Umbilical cord (tissue), 2 donors: ENCODE results near the gene PIP5KL1. TPM values are rescaled to one million over a fixed set of nuclear protein-coding genes. Genes with fewer than 3 reads are reported as not detected.
A peak's percentile ranks its signal among the peaks of the same experiment; 100 is the strongest.

Experiments used
- DNase-seq: peaks from one replicate; pipeline ENCODE4 v3.0.0-alpha.2; 2015; ENCODE audit warnings: low spot score
- total RNA-seq: library from RNA; depleted of rRNA; stranded (reverse); fragments of >200 nt; gene quantifications from one replicate; pipeline ENCODE4 v1.2.3, GENCODE V29; 2014; ENCODE audit warnings: low replicate concordance; ENCODE audit not compliant: insufficient read depth

PIP5KL1 gene
- total RNA-seq, 1 donor from 2014 or later = 1.4 TPM

DNA sequence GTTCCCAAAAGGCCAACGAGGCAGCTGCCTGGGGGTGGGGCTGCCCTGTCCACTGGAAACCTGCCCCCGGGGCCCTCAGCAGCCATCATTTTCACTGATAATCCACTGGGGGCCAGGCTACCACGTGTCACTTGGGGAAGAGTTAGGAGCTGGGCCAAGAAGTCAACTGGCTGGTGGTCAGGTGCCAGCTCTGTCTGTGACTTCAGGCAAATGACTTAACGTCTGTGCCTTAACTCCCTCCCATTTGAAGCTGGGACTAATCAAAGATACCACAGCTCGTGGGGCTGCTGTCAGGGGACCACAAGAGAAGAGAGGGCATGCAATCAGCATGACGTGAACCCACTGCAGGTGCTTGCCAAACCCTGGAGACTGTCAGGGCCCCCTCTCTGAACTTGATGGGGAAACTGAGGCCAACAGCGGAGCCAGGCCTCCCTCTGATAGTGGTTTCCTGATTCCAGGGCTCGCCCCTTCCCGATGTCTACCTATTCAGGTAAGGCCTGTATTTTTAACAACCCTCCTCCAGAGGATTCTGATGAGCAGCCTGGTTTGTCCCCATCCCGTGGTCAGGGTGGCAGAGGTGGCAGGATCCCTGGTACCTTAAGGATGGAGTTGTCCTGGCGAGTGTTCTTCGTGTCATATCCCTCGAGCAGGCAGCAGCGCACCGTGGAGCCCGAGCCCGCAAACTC lies 19.4 kb upstream of the PIP5KL1 start:
- no peak for DNase-seq

DNA sequence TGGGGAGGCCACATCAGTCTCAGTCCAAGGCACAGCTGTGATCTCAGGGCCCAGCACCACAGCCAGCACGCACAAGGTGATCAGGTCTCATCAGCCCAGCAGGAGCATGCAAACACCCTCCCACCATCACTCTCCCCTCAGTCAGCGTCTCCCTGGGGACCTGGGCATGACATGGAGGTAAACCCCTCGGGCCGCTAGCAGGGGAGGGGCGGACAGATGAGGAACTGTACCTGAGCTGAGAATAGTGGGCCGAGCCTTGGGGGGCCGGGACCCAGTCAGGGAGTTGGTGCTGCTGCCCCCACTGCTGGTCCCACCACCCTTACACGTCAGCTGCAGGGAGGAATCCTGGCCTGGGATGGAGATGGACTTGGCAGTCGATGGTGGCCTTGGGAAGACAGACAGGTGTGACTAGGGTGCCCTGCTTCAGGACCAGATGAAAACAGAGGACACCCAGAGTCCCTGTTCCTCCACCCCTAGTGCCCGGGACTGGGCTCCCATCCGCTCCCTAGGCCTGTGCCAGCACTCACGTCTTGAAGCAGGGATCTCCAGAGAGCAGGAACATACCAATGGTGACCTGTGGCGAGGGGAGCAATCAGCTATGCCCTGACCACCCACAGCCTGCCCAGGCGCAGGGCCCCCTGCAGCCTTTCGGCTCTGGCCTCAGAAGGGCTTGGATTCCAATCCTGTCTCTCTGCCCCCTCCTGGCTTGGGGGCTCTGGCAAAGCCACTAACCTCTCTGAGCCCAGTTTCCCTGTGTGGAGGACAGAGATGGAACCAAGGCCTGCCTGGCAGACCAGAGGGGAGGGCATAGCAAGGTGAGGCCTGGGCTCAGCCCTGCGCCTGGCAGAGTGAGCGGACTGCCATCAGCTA lies 17.5 kb upstream of the PIP5KL1 start:
- DNase-seq = no peak

DNA sequence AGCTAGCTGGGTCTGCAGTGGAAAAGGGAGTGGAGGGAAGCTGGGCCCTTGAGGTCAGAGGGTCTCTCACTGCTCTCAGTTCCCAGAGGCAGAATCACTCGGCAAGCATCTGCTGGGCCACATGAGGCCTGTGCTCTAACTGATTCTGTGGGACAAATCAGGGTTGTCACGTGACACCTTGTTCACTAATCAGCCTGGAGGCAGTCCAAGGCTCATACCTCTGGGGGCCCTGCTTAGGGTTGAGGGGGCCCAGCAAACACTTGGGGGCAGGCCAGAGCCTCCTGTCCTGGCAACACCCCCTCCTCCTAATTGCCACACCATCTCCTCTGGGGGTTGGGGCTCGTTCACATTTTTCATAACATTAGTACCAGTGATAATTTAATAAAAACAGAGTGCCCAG lies 16.2 kb upstream of the PIP5KL1 start:
- DNase-seq = no peak

DNA sequence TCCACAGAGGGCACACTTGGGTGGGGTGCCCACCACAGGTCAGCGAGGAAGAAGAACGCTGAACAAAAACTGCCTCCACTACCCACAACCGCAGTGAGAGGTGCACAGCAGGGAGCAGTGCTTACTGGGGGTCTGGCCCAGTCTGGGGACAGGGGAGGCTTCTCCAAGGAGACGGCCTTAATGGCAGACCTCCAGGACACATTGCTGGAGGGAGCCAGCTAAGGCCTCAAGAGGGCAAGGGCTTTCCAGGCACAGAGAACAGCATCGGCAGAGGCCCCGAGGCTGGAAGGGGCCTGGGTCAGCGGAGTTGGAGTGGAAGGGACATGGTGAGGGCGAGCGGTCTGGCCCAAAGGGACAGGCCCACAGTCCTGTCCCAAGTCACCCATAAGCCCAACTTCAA lies 15.4 kb upstream of the PIP5KL1 start:
- no peak for DNase-seq

DNA sequence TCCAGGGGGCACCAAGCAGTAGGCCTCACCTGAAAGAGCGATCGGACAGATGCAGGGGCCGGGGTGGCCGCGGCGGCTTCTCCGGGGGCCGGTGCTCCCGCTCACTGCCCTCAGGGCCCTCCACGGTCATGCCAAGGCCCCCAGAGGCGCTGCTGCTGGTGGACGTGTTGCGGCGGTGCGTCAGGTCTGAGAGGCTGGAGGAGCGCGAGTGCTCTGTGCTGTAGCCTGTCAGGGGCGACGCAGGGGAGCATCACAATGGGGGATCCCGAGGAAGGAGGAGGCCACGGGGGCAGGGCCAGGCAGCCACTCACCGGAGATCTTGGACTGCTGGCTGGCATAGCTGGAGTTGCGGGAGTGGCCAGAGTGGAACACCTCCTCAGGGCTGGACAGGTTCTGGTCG lies 14.8 kb upstream of the PIP5KL1 start:
- no peak for DNase-seq

DNA sequence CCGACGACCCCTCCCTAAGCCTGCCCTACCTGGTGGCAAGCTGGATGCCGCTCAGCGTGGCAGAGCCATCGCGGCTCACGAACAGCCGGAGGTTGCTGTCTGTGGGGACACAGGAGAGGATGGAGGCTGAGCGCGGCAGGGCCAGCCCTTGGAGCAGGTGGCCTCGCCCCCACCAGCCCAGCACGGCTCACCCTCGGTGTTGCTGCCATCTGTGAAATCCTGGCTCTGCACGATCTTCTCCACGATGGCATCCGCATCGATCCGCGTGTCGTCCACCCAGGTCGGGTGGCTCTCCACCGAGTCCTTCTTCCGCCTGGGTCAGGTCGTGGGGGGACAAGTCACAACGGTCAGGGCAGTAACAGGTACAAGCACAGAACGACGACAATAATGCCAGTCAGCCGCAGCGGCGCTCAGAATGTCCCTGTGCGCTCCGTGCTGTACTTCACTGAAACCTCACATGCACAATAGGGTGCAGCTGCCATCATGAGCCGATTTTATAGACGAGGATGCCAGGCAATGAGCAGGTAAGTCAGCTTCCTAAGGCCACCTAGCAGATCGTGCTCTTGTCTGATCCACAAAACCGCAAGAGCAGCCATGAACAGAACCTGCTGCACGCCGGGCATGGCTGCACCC lies 14.1 kb upstream of the PIP5KL1 start:
- DNase-seq = no peak

DNA sequence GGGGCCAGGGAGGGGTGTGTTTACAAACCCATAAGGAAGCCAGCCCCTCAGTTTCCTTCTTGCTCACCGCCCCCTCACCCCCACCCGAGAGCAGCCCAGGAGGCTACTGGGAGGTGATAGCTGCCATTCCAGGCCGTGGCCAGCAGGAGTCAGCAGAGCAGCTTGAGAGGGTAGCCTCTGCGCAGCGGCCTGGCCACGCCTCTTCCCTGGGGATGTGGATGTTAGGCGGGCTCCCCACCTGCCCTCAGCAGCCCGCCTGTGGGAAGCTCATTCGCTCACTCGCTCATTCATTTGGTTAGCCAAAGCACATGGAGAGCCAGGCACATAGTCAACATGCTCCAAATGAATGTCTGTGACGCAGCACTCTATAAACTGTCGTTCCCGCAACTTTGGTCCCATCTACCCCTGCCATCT lies 13.2 kb upstream of the PIP5KL1 start:
- peak; percentile 77 for DNase-seq

DNA sequence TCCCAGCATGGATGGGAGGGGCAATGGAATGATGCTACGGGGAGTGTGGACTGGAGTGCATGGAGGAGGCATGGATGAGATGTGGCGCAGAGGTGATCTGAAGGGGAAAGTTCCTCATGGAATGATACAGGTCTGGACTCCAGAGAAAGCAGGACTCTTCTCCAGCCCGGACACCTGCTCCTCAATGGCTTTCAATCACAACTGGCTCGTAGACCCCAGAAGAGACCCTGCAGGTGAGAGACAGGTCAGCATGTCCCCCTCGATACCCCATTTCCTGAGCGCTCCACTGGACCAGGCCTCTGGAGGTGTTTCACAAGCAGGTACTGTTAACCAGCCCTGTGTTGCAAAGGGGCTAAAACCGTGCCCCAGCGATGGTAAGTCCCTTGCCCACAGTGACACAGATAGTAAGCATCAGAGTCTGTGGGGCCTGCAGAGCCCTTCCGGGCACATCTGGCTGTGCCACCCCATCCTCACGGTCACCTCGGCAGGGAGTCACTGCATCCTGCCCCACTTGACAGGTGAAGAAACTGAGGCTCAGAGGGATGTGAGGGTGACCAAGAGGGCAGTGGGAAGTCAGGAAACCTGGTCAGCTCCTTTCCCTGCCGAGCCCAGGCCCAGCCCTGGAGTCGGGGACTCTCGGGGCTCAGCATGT lies 12.6 kb upstream of the PIP5KL1 start:
- DNase-seq = no peak

DNA sequence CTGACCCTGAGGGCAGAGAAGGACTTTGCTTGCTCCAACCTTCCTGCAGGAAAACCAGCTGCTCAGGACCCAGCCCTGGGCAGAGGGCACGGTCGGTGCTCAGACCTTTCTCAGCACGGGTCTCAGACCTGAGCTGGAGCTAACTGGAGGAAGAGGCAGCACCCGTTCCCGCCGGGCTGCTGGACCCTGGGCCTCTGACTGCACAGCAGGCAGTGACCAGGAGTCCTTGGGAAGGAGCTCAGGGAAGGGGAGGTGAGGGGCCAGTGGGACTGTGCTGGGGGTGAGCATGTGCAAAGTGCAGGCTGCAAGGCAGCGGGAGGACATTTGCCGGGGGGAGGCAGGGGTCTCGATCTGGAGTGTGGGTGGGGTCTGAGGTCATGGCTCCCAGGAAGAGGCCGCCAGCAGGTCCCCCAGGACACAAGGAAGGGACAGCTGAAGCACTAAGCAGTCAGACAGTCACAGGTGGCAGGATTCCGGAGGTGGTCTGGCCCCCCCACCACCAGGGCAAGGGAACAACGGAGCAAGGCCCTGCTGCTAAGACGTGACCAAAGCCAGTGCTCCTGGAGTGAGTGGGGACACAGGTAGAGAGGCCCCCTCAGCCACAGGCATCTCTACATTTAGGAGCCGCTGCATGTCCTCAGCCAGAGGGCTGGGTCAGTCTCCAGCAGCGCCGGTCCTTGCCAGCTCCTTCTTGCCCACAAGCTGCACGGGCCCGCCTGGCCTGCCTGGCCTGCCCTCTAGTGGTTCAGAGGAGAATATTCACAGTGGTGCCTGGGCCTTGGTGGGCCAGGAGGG lies 11.8 kb upstream of the PIP5KL1 start:
- DNase-seq = peak; percentile 56

DNA sequence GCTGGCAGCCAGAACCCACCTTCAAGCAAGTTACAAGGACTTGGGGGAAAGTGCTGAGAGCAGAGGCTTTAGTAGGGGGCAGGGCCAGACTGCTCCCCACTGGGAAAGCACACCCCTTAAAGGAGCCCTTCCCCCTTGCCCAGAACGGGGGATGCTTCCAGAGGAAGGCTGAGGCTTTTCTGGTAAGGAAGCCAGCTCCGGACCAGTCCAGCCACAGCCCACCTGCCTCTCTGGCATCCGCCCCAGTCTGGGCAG lies 11.3 kb upstream of the PIP5KL1 start:
- DNase-seq = no peak

DNA sequence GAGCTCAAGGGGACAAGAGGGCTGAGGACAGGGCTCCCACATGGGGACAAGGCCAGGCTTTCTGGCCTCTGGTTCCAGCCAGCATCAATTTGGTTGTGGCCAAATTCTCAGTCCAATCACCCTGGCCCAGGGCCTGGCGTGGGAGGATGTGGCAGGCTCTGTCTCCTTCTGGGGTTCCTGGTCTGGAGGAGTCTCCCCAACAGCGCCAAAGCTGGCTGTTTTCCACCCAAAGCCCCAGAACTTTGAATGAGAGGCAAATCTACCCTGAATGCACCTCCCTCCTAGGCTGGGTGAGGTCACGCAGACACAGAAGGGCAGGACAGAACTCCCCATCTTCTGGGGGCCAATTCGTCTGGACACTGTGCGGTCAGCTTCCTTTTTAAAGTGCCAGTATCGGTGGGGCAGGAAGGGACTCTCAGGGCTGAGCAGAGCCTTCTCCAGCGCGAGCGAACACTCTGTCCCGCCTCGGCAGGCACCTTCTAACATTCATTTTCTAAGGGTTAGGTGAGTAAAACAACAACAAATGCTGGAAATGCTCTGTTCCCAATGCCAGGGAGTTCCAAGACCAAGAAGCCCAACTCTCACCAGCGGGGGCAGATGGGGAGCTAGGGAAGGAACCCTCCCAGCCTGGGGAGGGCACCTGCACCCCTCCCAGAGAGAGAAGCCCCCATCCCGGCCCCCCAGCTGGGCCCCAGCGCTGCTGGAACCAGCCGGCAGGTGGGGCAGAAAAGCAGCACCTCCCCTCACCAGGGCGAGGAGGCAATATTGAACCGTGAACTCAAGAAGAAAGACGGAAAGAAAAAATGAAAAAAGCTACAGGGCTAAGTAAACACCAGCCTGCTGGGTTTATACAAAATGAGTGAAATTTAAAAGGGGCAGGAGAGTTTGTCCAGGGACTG lies 10.7 kb upstream of the PIP5KL1 start:
- no peak for DNase-seq

DNA sequence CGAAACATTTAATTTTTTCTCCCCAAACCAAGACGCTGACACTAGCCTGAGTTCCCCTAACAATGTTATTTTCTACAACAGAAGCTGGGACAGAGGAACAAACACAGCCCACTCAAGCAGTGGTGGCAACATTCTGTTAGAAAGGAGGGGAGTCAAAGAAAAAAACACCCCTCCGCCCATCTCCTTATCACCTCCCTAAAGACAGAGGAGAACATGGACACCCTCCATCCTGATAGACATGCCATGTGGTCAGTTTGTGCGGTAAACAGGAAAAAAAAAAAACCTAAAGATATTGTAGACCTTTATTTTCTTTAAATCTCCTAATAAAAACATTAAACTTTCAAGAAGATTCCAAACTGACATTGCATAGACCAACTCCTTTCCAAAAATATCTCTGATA lies 10.0 kb upstream of the PIP5KL1 start:
- DNase-seq = no peak

DNA sequence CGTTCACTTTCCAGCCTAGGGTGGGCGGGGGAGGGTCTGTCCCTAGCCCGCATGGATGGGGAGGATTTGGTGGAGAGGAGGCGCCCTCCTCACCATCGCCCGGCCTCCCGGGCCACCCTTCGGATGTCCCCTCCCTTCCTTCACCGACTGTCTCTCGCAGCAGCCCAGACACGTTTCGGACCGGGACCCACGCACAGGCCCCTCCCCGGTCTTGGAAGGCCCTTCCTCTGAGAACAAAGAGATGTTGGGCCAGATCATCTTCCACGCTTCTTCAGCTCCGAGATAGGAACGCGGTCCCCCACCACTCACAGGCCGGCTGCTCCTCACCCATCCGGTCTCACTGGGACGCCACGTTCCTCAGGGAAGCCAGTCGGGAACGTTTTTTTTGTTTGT lies 7.7 kb upstream of the PIP5KL1 start:
- peak; percentile 66 for DNase-seq

DNA sequence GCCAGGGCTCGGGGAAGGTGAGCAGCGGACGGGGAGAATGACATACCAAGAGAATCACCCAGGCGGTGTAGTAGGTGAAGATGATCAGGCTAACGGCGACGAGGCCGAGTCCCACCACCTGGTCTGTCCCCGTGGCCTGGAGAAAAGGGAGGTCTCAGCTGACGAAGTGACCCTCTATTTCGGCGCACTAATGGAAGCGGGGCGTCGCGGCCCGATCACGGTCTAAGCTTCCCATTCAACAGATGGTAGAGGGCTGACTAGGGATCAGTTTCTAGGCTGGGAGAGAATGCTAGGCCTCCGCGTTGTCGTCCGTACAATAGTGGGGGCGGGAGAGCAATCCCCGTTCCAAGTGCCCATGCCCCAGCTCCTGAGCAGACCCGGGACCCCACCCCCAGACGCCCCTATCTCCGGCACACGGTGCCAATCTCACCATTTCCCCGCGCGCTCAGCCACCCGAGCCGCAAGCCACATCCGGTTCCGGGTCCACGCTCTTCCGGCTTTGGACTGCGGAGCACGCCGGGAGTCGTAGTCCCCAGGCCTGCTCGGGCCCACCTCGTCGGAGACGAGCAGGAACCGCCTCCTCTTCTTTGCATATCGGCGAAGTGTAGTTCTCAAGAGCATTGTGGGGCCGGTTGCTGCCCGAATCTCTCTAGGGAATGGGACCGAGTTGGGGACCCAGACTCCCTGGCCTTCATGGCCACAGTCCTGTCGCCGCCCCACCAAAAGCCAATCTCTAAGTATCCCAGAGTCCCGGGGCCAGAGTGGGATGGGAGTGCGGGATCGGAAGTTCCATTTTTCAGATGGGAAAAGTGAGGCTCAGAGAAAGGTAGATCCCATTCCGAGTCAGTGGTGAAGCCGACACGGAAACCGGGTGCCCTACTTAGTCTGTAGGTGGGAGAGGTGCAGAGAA lies 7.1 kb upstream of the PIP5KL1 start, which contains the start of gene DPM2:
Gene DPM2, minus strand, starts transcription at position 467 of the 910 bp plus-strand sequence. Its CDS starts 34 bp downstream, at position 433.
- DNase-seq = peak; percentile 95

DNA sequence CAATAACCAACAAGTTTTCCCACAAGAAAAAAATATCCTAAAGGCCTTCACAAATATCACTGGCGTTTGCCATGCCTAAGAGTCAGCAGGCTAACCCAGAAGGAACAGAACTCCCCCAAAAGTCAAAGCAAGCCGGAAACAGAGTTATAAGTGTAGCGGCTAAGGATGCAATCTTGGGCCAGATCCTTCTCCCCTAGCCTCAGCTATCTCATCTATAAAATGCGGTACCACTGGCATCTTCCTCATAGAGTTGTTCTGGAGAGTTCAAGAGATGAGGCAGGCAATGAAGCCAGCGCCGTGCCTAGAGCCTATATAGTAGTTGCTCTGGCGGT lies 6.4 kb upstream of the PIP5KL1 start:
- DNase-seq = no peak

DNA sequence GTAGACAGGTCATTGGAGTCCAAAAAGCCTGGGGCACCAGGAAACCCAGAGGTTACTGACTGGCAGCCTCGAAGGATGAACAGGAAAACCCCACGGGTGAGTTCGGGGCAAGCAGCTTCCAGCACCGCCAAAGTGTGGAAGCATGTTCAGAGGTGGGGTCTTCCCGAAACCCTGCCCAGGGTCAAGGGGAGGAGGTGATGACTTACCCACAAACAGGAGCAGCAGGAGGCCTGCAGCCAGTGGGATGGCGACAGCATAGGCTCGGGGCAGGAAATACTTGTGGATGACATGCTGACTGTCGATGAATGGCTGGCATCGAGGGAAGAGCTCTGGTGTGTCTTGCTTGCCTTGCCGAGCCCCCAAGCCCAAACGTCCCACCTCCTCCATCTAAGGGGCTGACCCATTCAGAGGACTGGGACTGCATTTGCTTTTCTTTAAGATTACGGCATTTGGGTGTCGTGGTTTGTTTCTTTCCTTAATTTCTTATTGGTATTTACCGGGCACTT lies 5.8 kb upstream of the PIP5KL1 start:
- DNase-seq = no peak

DNA sequence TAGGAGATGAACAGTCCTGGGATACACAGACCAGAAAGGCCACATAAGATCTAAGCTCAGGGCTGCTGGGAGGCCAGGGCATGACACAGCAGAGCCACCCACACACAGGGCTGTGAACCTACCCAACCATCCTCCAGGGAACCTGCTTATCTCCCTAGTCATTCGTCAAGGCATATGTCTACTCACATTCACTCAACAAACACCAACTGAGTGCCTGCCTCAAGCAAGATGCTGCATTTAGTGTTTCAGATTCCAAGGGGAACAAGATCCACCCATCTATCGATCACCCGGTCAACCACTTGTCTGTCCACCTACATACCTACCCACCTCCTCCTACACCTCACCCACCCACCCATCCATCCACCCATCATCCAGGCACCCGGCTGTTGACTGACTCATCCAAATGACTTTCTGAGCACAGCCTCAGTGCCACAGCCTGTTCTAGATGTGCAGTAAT lies 5.2 kb upstream of the PIP5KL1 start:
- no peak for DNase-seq

DNA sequence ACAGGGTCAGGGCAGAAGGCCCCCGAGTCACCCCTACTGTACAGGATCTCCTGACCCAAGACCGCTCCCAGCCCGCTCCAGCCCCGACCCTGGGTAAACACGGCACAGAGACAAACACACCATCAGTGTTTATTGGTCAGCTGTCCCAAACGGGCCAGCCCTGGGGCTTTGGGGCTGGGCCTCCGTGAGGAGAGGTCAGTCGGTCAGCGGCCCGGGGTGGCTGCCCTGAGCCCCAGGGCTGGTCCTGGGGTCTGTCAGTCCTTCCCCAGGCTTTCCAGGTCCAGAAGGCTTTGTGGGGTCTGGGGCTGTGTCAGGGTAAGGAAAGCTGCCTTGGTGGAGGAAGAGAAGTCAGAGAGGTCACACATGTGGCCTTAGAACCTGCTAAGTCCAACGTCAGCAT lies 4.4 kb upstream of the PIP5KL1 start:
- no peak for DNase-seq

DNA sequence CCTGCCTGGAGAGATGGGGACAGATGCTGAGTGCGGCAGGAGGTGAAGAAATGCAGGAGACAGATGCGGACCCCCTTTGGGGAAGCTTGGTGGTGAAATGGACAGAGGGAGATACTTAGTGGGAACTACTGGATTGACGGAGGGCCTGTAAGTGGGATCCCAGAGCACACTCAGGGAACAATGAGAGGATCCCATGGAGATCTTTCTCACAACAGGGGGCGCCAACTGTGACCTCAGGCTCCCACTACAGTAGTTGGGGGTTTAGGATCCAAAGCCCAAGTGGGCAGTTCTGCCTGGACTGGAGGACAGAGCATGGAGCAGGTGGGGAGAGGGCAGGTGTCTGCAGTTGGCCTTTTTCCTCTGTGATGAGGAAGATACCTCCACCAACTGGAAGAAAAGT lies 3.7 kb upstream of the PIP5KL1 start:
- DNase-seq = no peak
